GM12874 (cell line): ENCODE measurements around the gene MCM5.

Experiments used
- TF ChIP-seq, protein P1 (sequence below): IDR thresholded peaks from 2 replicates; pipeline ENCODE4 v1.5.1; 2011; ENCODE audit warnings: low read depth, mild to moderate bottlenecking, control low read depth, low read length, moderate library complexity; ENCODE audit not compliant: insufficient read depth

Gene MCM5

DNA sequence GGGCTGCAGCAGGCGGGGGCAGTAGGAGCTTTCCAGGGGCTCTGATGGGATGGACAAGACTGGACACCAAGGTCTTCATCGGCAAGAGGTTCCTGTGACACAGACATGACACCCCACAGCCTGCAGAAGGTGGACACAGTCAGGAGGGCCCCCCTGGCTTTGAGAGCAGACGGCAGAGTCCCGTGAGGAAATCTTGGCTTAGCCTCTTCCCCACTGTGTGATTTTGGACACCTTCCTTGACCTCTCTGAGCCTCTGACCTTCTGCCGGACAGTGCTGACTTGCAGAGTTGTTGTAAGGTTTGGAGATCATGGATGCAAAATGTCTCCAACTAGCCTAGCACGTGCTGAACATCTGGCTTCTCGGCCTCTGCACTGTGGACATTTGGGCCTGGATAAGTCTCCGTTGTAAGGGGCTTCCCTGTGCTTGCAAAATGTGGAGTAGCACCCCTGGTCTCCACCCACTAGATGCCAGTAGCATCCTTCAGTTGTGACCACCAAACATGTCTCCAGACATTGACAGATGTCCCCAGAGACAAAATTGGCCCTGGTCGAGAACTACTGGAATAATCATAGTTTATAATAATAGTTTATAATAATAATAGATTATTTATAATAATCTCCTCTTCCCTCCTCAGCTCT lies 54.6 kb downstream of the MCM5 start:
- TF ChIP-seq, protein P1, sequence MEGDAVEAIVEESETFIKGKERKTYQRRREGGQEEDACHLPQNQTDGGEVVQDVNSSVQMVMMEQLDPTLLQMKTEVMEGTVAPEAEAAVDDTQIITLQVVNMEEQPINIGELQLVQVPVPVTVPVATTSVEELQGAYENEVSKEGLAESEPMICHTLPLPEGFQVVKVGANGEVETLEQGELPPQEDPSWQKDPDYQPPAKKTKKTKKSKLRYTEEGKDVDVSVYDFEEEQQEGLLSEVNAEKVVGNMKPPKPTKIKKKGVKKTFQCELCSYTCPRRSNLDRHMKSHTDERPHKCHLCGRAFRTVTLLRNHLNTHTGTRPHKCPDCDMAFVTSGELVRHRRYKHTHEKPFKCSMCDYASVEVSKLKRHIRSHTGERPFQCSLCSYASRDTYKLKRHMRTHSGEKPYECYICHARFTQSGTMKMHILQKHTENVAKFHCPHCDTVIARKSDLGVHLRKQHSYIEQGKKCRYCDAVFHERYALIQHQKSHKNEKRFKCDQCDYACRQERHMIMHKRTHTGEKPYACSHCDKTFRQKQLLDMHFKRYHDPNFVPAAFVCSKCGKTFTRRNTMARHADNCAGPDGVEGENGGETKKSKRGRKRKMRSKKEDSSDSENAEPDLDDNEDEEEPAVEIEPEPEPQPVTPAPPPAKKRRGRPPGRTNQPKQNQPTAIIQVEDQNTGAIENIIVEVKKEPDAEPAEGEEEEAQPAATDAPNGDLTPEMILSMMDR, result no peak

DNA sequence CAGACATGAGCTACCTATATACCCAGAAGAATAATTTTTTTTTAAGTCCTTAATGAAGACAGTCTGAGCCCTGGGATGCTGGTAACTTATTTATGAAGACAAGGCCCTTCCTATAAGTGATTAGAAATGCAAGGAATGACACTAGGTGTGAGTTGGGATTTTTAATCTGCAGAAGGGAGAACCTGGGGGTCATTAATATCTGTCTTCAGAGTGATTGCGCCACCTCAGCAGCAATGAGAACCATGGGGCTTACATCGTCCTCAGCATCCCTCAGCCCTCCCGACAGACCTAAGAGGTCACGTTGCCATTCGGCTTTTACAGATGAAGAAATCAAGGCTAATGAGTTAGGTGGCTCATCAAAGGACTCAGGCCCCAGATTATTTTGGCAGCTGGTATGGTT lies 55.6 kb downstream of the MCM5 start:
- TF ChIP-seq, protein P1, result no peak

DNA sequence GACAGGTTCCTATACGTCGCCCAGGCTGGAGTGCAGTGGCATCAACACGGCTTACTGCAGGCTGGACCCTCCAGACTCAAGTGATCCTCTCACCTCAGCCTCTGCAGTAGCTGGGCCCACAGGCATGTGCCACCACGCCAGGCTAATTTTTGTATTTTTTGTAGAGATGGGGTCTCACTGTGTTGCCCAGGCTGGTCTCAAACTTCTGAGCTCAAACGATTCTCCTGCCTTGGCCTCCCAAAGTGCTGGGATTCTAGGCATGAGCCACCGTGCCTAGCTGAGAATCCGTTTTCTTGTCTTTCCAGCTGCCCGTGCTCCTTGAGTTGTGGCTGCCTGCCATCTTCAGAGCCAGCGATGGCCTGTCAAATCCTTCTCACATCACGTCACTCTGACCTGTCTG lies 56.8 kb downstream of the MCM5 start:
- TF ChIP-seq, protein P1, result no peak

DNA sequence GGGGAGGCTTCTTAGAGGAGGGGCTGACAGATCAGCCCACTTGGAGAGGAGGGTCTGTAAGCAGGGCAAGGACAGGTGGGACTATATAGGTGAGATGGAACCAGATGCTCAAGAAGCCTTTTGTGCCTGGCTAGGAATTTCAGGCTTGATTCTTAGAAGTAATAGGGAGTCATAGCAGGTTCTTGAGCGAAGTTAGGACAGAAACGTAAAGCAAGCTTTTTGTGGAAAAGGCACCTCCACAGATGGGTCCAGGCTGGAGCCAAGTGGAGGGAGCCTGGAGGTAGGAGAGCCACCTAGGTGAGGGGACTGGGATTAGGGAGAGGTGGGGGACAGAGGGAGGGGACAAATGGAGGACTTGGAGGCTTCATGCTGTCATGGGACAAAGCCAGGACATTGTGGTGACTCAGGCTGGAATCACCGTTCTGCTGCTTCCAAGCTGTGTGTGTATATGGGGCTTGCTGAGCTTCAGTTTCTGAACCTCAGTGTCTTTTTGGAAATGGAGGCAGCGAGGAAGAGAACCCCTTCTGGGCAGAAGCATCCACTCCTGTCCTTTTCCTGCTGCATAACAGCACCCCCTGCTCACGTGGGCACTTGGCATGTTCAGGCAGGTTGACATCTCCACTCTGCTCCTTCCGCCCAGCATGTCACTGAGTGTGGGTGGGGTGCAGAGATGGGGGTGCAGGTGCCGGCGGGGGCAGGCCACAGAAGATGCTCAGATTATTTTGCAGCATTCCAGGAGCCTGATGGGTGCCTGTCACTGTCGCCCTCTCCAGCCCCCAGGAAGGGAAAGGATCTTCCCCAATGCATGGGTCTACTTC lies 58.0 kb downstream of the MCM5 start:
- TF ChIP-seq, protein P1, result no peak

DNA sequence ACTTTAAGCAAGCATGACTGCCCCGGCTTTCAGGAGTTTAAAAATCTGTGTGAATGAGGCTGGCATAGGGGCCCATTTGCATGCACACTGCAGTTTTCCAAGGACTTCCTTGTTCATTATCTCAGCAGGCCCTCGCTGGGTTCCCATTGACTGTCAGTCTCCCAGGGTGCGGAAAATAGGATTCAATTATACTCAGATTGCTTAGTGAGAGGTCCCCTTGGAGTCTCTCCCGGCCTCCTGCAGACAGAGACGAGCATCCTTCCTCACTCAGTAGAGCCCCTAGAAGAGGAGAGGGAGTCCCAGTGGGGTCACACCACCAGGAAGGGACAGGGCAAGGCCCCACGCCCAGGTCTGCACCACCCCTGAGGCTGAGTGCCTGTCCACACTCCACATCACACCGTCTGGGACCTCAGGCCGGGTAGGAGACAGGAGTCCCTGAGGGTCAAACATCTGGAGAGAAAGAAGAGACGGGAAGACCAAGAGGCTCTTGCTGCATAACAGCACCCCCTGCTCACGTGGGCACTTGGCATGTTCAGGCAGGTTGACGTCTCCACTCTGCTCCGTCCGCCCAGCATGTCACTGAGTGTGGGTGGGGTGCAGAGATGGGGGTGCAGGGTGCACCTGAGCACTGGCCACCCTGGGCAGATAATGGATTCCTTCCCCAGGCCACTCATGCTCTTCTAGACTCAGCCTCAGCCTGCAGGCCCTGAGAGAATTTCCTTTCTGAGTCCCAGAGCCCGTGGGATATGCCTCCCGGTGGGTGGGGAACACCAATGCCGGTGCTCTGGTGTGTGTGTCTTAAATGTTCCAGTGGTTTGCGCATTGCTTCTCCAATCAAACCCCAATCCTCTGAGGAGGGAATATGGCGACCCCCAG lies 58.8 kb downstream of the MCM5 start:
- TF ChIP-seq, protein P1, result no peak

DNA sequence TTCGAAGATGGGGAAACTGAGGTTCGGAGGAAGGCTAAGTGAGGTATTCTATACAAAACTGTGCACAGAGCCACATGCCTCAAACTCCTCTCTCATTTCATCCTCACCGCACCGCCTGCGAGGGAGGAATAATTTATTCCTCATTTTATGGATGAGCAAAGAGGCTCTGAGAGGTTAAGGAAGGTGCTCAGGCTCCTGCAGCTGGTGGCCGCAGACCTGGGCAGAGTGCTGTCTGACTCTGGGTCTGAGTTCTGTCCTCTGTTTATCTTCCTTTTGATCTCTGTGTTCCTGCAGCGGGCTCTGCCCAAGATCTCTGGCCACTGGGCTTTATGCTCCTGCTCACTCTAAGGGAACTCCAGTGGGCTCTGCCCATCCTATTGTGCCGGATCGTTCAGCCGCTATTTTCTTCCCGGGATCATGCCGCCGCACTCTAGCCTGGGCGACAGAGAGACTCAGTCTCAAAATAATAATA lies 59.5 kb downstream of the MCM5 start:
- TF ChIP-seq, protein P1, result no peak

DNA sequence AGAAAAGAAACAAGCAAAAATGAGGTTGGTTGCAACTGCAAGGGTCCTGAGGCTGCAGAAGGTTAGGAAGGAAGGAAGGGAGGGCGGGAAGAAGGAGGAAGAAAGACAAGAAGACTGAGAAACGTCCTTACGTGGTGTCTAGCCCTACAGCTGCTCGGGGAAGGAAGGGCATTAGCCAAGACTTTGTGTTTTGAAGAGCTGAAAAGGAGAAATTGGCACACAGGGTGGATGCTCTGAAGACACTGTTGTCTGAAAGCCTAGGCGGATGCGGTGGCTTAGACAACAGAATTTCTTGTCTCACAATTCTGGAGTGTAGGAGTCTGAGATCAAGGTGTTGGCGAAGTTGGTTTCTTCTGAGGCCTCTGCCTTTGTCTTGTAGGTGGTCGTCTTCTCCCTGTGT lies 60.7 kb downstream of the MCM5 start:
- TF ChIP-seq, protein P1, result no peak
